ENCODE measurements around the gene CCDC185.
"Not testable (repeated sequence)": the region's sequence is repeated elsewhere in the genome, so short reads cannot be mapped to it uniquely, and the experiment has no call there.

The CCDC185 gene

GRCh38 chr1:223399393-223399792 is 6.2 kb downstream of the CCDC185 start:
- DNase-seq: not testable (repeated sequence)

GRCh38 chr1:223401873-223402789 is 8.9 kb downstream of the CCDC185 start:
- DNase-seq: no peak

GRCh38 chr1:223402790-223403142 is 9.6 kb downstream of the CCDC185 start:
- no peak for DNase-seq

GRCh38 chr1:223403184-223403815 is 10.1 kb downstream of the CCDC185 start:
- no peak for DNase-seq

- peak; percentile 17 for DNase-seq
Observed at GRCh38 chr1:223405507-223405906, 12.3 kb downstream of the CCDC185 start.

GRCh38 chr1:223410036-223410435 is 16.8 kb downstream of the CCDC185 start:
- no peak for DNase-seq

- no peak for DNase-seq
Observed at GRCh38 chr1:223411309-223411708, 18.1 kb downstream of the CCDC185 start.

- DNase-seq: no peak
Observed at GRCh38 chr1:223411710-223412109, 18.5 kb downstream of the CCDC185 start.

GRCh38 chr1:223413216-223413615 is 20.0 kb downstream of the CCDC185 start:
- DNase-seq: no peak

- DNase-seq: no peak
Observed at GRCh38 chr1:223417444-223417843, 24.2 kb downstream of the CCDC185 start.

GRCh38 chr1:223417903-223418663 is 24.9 kb downstream of the CCDC185 start:
- DNase-seq: no peak

GRCh38 chr1:223419115-223419514 is 25.9 kb downstream of the CCDC185 start:
- DNase-seq: no peak

GRCh38 chr1:223419561-223419960 is 26.3 kb downstream of the CCDC185 start:
- no peak for DNase-seq

GRCh38 chr1:223421025-223421424 is 27.8 kb downstream of the CCDC185 start:
- DNase-seq: no peak

- no peak for DNase-seq
Observed at GRCh38 chr1:223421676-223422075, 28.5 kb downstream of the CCDC185 start.

- DNase-seq: no peak
Observed at GRCh38 chr1:223422911-223423310, 29.7 kb downstream of the CCDC185 start.

GRCh38 chr1:223423641-223424233 is 30.5 kb downstream of the CCDC185 start:
- no peak for DNase-seq

- DNase-seq: no peak
Observed at GRCh38 chr1:223425550-223425949, 32.3 kb downstream of the CCDC185 start.

- no peak for DNase-seq
Observed at GRCh38 chr1:223426936-223427335, 33.7 kb downstream of the CCDC185 start.

- no peak for DNase-seq
Observed at GRCh38 chr1:223429313-223429731, 36.1 kb downstream of the CCDC185 start.

- DNase-seq: no peak
Observed at GRCh38 chr1:223429821-223430220, 36.6 kb downstream of the CCDC185 start.

- no peak for DNase-seq
Observed at GRCh38 chr1:223430236-223430635, 37.0 kb downstream of the CCDC185 start.

- DNase-seq: no peak
Observed at GRCh38 chr1:223437151-223437550, 43.9 kb downstream of the CCDC185 start.
